PFSK-1 (cell line): ENCODE measurements around the gene GGT6.

Experiments
- SIN3A ChIP-seq: IDR thresholded peaks from 2 replicates; pipeline ENCODE4 v1.6.1; 2012; ENCODE audit warnings: mild to moderate bottlenecking, low read length, moderate library complexity, borderline replicate concordance; ENCODE audit not compliant: insufficient read depth
- TAF1 ChIP-seq: IDR thresholded peaks from 2 replicates; pipeline ENCODE4 v1.6.1; 2012; ENCODE audit warnings: low read length, control low read depth, borderline replicate concordance; ENCODE audit not compliant: insufficient read depth

- TF ChIP-seq SIN3A (no peak), TAF1 (no peak)
Measured at GRCh38 chr17:4548721-4549531, 11.5 kb downstream of the GGT6 start.
